SK-N-SH (cell line): Measurements from ENCODE around the gene ZPR1. TPM values are rescaled to one million over a fixed set of nuclear protein-coding genes. Genes with fewer than 3 reads are reported as not detected.

ENCODE experiments used
- CTCF ChIA-PET: fragments of 300-600, 350-600 bp; formaldehyde crosslinking; extraction: SDS; loops from one replicate; lab custom pipeline; 2021; lab: Yijun Ruan, JAX
- POLR2A ChIA-PET: fragments of 350-600 bp; sonication (Branson Sonifier 250); formaldehyde crosslinking; extraction: SDS; loops from one replicate; lab custom pipeline; 2020; ENCODE audit warnings: antibody characterized with exemption, inconsistent platforms; lab: Yijun Ruan, JAX
- DNase-seq: peaks from one replicate; pipeline ENCODE4 v3.0.0; 2012
- H2AFZ ChIP-seq: fragments of 200-600 bp; sonication (generic); 2 replicates; pipeline ENCODE4 v1.8.1; 2016; ENCODE audit warnings: antibody characterized with exemption, mild to moderate bottlenecking, low read depth
- H3F3A ChIP-seq: fragments of 200-600 bp; sonication (generic); replicated peaks from 2 replicates; pipeline ENCODE3; 2016; ENCODE audit warnings: antibody characterized with exemption, mild to moderate bottlenecking; ENCODE audit not compliant: insufficient read depth
- H3K27ac ChIP-seq, 2 experiments: fragments of 200-500 bp in 1 of 2; fragments of 200-600 bp in 1 of 2; sonication (Bioruptor generic) in 1 of 2; sonication (generic), shearing (Covaris generic) in 1 of 2; 2 replicates each; pipeline versions ENCODE4 v1.5.1 to v1.6.1; 2014 to 2016; ENCODE audit warnings: low read depth in 2 of 2, inconsistent platforms in 1 of 2, low read length in 1 of 2, mild to moderate bottlenecking in 1 of 2, mixed read lengths in 1 of 2
- H3K27me3 ChIP-seq: fragments of 200-600 bp; sonication (generic), shearing (Covaris generic); 2 replicates; pipeline ENCODE4 v1.6.1; 2016; ENCODE audit warnings: mixed run types; ENCODE audit not compliant: insufficient read depth
- H3K36me3 ChIP-seq, 2 experiments: fragments of 200-500 bp in 1 of 2; fragments of 200-600 bp in 1 of 2; sonication (Bioruptor generic) in 1 of 2; sonication (generic) in 1 of 2; replicated peaks in 1 of 2; 2 replicates each; pipeline versions ENCODE3 to v1.5.1; 2014 to 2016; ENCODE audit warnings: low read length in 1 of 2, mild to moderate bottlenecking in 1 of 2; ENCODE audit not compliant: insufficient read depth in 2 of 2, control insufficient read depth in 1 of 2
- H3K4me1 ChIP-seq, 2 experiments: fragments of 200-500 bp in 1 of 2; fragments of 200-600 bp in 1 of 2; sonication (Bioruptor generic) in 1 of 2; sonication (generic), shearing (Covaris generic) in 1 of 2; 2 replicates each; pipeline versions ENCODE4 v1.5.1 to v1.6.1; 2014 to 2016; ENCODE audit warnings: low read depth in 1 of 2, low read length in 1 of 2, mixed run types in 1 of 2; ENCODE audit not compliant: insufficient read depth in 2 of 2, control insufficient read depth in 1 of 2
- H3K4me2 ChIP-seq: fragments of 200-600 bp; sonication (generic), shearing (Covaris generic); 2 replicates; pipeline ENCODE4 v1.6.1; 2017; ENCODE audit warnings: mixed run types
- H3K4me3 ChIP-seq, 2 experiments: fragments of 200-500 bp in 1 of 2; fragments of 200-600 bp in 1 of 2; sonication (Bioruptor generic) in 1 of 2; sonication (generic), shearing (Covaris generic) in 1 of 2; 2 replicates each; pipeline versions ENCODE4 v1.5.1 to v1.8.1; 2014 to 2016; ENCODE audit warnings: low read depth in 2 of 2, inconsistent platforms in 1 of 2, low read length in 1 of 2, mild to moderate bottlenecking in 1 of 2, mixed read lengths in 1 of 2, moderate library complexity in 1 of 2
- H3K79me2 ChIP-seq: fragments of 200-600 bp; sonication (generic); 2 replicates; pipeline ENCODE4 v1.8.1; 2017; ENCODE audit warnings: mild to moderate bottlenecking; ENCODE audit not compliant: insufficient read depth
- H3K9ac ChIP-seq: fragments of 200-600 bp; sonication (generic); 2 replicates; pipeline ENCODE4 v1.6.1; 2017; ENCODE audit warnings: mixed run types
- H3K9me2 ChIP-seq: fragments of 200-600 bp; sonication (generic); 2 replicates; pipeline ENCODE4 v1.6.1; 2017; ENCODE audit warnings: mixed run types
- H3K9me3 ChIP-seq: fragments of 200-600 bp; sonication (generic); 2 replicates; pipeline ENCODE4 v1.6.1; 2017; ENCODE audit warnings: mixed run types, mild to moderate bottlenecking, moderate library complexity
- H4K20me1 ChIP-seq: fragments of 200-600 bp; sonication (generic); 2 replicates; pipeline ENCODE4 v1.6.1; 2017; ENCODE audit warnings: mild to moderate bottlenecking, mixed run types; ENCODE audit not compliant: insufficient read depth
- CHD2 ChIP-seq: fragments of 150-350 bp; IDR thresholded peaks from 2 replicates; pipeline ENCODE4 v1.6.1; 2018; ENCODE audit warnings: low read length; ENCODE audit not compliant: partially characterized antibody
- FOSL2 ChIP-seq: IDR thresholded peaks from 2 replicates; pipeline ENCODE4 v1.4.0; 2012; ENCODE audit warnings: low read depth, mild to moderate bottlenecking, moderate library complexity, borderline replicate concordance
- FOXJ3 ChIP-seq: sonication (generic); formaldehyde crosslinking; IDR thresholded peaks from 2 replicates; pipeline ENCODE4 v1.5.1; 2020; ENCODE audit warnings: mild to moderate bottlenecking, missing genetic modification reagents
- GATA2 ChIP-seq: sonication (generic); formaldehyde crosslinking; IDR thresholded peaks from 2 replicates; pipeline ENCODE4 v1.5.0; 2020; ENCODE audit warnings: mild to moderate bottlenecking, missing genetic modification reagents
- JUND ChIP-seq: IDR thresholded peaks from 2 replicates; pipeline ENCODE4 v1.4.0; 2012
- MEF2A ChIP-seq: IDR thresholded peaks from 2 replicates; pipeline ENCODE4 v1.4.0; 2012; ENCODE audit warnings: low read depth, borderline replicate concordance
- MXI1 ChIP-seq: IDR thresholded peaks from 2 replicates; pipeline ENCODE4 v1.6.1; 2012; ENCODE audit warnings: mild to moderate bottlenecking, low read depth, low read length, improper control_type of control experiment
- NFIC ChIP-seq: IDR thresholded peaks from 2 replicates; pipeline ENCODE4 v1.4.0; 2012; ENCODE audit warnings: borderline replicate concordance
- NRF1 ChIP-seq: IDR thresholded peaks from 2 replicates; pipeline ENCODE4 v1.6.1; 2012; ENCODE audit warnings: low read depth, mild to moderate bottlenecking, low read length
- RAD21 ChIP-seq: IDR thresholded peaks from 2 replicates; pipeline ENCODE4 v1.6.1; 2012; ENCODE audit warnings: mild to moderate bottlenecking, low read length
- RXRA ChIP-seq: IDR thresholded peaks from 2 replicates; pipeline ENCODE4 v1.4.0; 2012; ENCODE audit warnings: low read depth, mild to moderate bottlenecking, borderline replicate concordance
- SIN3A ChIP-seq: IDR thresholded peaks from 2 replicates; pipeline ENCODE4 v1.6.1; 2012; ENCODE audit warnings: low read depth, mild to moderate bottlenecking, low read length, moderate library complexity, borderline replicate concordance
- SMC3 ChIP-seq: IDR thresholded peaks from 2 replicates; pipeline ENCODE4 v1.6.1; 2012; ENCODE audit warnings: low read depth, low read length, improper control_type of control experiment
- TEAD4 ChIP-seq: IDR thresholded peaks from 2 replicates; pipeline ENCODE4 v1.4.0; 2012; ENCODE audit warnings: mild to moderate bottlenecking, borderline replicate concordance; ENCODE audit not compliant: insufficient read depth
- YY1 ChIP-seq: IDR thresholded peaks from 2 replicates; pipeline ENCODE4 v1.4.0; 2012; ENCODE audit warnings: low read depth, mild to moderate bottlenecking
- WGBS: methylation state at CpG from one replicate; pipeline ENCODE4 v1.1.6; 2017; ENCODE audit warnings: low lambda C conversion rate; 5-methylcytosine and 5-hydroxymethylcytosine counted together
- polyA plus RNA-seq, 3 experiments: library from polyadenylated mRNA; depleted of rRNA; stranded (reverse); fragments of >200 nt; gene quantifications; 2 replicates each; pipeline ENCODE4 v1.2.3, GENCODE V29; 2012
- TF ChIP-seq, protein P1 (sequence below): IDR thresholded peaks from 2 replicates; pipeline ENCODE4 v1.4.0; 2012; ENCODE audit warnings: low read depth, borderline replicate concordance
- TF ChIP-seq, protein P2 (sequence below): IDR thresholded peaks from 2 replicates; pipeline ENCODE4 v1.4.0; 2012; ENCODE audit warnings: low read depth
- TF ChIP-seq, protein P3 (sequence below): fragments of 150-350 bp; IDR thresholded peaks from 2 replicates; pipeline ENCODE4 v1.6.1; 2017; ENCODE audit warnings: antibody characterized with exemption, low read length, low read depth, borderline replicate concordance

The ZPR1 gene
- polyA plus RNA-seq, 1 of the 3 experiments (the other 2 are of a cell fraction) = 52.4 TPM

DNA sequence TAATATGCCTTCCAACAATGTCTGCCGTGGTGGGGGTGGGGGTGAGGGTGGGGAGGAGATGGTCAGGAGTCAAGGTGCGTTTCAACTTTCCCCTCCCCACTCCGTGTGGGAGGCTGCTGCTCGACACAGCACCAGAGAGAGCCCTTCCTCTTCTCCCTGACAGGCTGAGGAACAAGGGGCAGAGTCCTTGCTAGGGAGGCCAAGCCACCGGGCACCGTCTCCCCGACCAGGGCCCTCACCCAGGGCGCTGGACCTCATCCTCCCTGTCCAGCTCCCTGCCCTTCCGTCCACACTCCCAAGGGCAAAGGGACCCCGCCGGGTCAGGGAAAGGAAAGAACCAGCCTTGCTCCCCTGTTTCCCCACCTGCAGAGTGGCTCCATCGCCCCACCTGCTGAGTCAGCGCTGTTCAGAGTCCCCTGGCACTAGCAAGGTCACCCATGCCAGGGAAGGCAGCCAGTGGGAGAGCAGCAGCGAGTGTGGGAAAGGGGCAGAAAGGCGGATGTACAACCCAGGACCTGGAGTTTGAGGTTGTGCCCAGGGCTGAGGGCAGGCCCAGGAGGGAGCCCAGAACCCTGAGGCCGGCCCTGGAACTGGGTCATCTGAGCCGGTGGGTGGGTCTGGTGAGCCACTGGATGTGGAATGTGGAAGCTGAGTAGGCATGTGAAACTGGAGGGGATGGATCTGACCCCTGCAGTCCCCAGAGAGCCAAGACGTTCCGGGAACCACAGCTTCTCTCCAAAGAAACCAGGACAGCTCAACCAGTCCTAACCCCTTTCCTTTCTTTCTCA, 62.2 kb downstream of the ZPR1 start:
- 68% methylated on average over 17 of the region's 19 CpGs for WGBS
- no peak overlapping the region for H3K27ac ChIP-seq

DNA sequence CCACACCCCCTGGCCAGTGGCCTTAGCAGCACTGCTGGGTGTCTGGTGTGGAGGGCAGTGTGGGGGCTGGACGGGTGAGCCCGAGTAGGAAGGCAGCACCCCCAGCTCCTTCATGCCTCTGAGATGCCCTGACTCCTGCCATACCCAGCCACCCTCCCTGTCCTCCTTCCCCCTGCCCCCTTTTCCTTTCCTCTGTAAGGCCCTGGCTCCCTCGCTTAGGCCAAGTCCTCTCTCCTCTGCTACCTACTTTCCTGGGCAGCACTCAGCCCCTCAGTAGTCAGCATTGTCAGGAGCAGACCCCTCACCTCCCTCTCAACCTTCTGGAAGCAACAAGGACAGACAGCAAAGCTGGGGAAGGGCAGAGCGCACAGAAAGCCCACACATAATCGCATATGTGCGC, 63.0 kb downstream of the ZPR1 start:
- no peak overlapping the region for H2AFZ ChIP-seq
- 91% methylated on average over 4 of the region's 6 CpGs for WGBS
- no peaks in the 10 kb centered on the region for H3K36me3 ChIP-seq
- no peak overlapping the region for H3K4me3 ChIP-seq
- no peaks in the 10 kb centered on the region for H3F3A ChIP-seq
- POLR2A ChIA-PET = no interaction called here
- no peak overlapping the region for H3K27ac ChIP-seq
- H3K9me3 ChIP-seq = no peaks in the 10 kb centered on the region
- H4K20me1 ChIP-seq = no peaks in the 10 kb centered on the region
- H3K4me1 ChIP-seq = peaks cover 0 to 5% of the 10 kb centered on the region in 2 experiments; a peak in 1 of 4 replicates
- H3K4me2 ChIP-seq = no peak overlapping the region
- H3K9ac ChIP-seq = no peak overlapping the region
- peaks cover 23% of the 10 kb centered on the region; the same call in 1 of the 2 replicates for H3K27me3 ChIP-seq
- TF ChIP-seq, protein P1, sequence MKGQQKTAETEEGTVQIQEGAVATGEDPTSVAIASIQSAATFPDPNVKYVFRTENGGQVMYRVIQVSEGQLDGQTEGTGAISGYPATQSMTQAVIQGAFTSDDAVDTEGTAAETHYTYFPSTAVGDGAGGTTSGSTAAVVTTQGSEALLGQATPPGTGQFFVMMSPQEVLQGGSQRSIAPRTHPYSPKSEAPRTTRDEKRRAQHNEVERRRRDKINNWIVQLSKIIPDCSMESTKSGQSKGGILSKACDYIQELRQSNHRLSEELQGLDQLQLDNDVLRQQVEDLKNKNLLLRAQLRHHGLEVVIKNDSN = no peak
- no peak for TF ChIP-seq RAD21
- no peak for TF ChIP-seq GATA2 (CRISPR knock-in tag)
- TF ChIP-seq, protein P2, sequence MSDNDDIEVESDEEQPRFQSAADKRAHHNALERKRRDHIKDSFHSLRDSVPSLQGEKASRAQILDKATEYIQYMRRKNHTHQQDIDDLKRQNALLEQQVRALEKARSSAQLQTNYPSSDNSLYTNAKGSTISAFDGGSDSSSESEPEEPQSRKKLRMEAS = no peak
- no peak for TF ChIP-seq TEAD4
- no peak for TF ChIP-seq FOSL2
- no peak for TF ChIP-seq JUND
- no peak for TF ChIP-seq SMC3
- no peak for TF ChIP-seq FOXJ3 (CRISPR knock-in tag)
- TF ChIP-seq, all 33 proteins: peak for 0
- H3K79me2 ChIP-seq = no peaks in the 10 kb centered on the region
- CTCF ChIA-PET = interaction anchor here (1.3 to 10.4 kb wide), 5 partner anchors 8 to 66 kb away, joined by 3 to 91 read pairs (median 7); partner anchors contain the start of gene APOA5
- no peak for DNase-seq
- H3K9me2 ChIP-seq = no peaks in the 10 kb centered on the region

More for the DNA sequence above, 62.2 kb downstream of the ZPR1 start:
- Histone ChIP-seq H3K4me2 (no peak overlapping the region), H3K4me1 (peaks cover 0 to 10% of the 10 kb centered on the region in 2 experiments; a peak in 1 of 4 replicates), H2AFZ (no peak overlapping the region), H3K9me3 (no peaks in the 10 kb centered on the region), H3K27me3 (peaks cover 17% of the 10 kb centered on the region; the same call in 1 of the 2 replicates), H3K9me2 (no peaks in the 10 kb centered on the region), H3K79me2 (no peaks in the 10 kb centered on the region), H3K36me3 (no peaks in the 10 kb centered on the region)
- TF ChIP-seq NFIC = no peak
- no peak for TF ChIP-seq RXRA
- no peak for TF ChIP-seq SIN3A
- TF ChIP-seq, protein P3, sequence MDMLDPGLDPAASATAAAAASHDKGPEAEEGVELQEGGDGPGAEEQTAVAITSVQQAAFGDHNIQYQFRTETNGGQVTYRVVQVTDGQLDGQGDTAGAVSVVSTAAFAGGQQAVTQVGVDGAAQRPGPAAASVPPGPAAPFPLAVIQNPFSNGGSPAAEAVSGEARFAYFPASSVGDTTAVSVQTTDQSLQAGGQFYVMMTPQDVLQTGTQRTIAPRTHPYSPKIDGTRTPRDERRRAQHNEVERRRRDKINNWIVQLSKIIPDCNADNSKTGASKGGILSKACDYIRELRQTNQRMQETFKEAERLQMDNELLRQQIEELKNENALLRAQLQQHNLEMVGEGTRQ = no peak
- TF ChIP-seq YY1 = no peak
- TF ChIP-seq NRF1 = no peak
- TF ChIP-seq MEF2A = no peak
- no peak for TF ChIP-seq TEAD4
- no peak for TF ChIP-seq JUND
- TF ChIP-seq MXI1 = no peak
- TF ChIP-seq CHD2 = no peak
- TF ChIP-seq, all 33 proteins: peak for 0
- H3F3A ChIP-seq = no peaks in the 10 kb centered on the region
- POLR2A ChIA-PET = no interaction called here
- DNase-seq = no peak
- H3K4me3 ChIP-seq = no peak overlapping the region
- CTCF ChIA-PET = interaction anchor here (1.3 to 10.4 kb wide), 4 partner anchors 13 to 66 kb away, joined by 3 to 91 read pairs (median 4); partner anchors contain the start of gene APOA5
- H3K9ac ChIP-seq = no peak overlapping the region
- no peaks in the 10 kb centered on the region for H4K20me1 ChIP-seq
